Measurements from ENCODE around the gene SMOC2.

Gene SMOC2

GRCh38 chr6:168581706-168582105, 140.7 kb downstream of the SMOC2 start:
- no peak for DNase-seq

- no peak for DNase-seq
Measured at GRCh38 chr6:168582571-168582981, 141.6 kb downstream of the SMOC2 start.

- DNase-seq = no peak
Measured at GRCh38 chr6:168583126-168583525, 142.1 kb downstream of the SMOC2 start.

- no peak for DNase-seq
Measured at GRCh38 chr6:168583821-168584220, 142.8 kb downstream of the SMOC2 start.

GRCh38 chr6:168584249-168584648, 143.3 kb downstream of the SMOC2 start:
- no peak for DNase-seq

- DNase-seq = no peak
Measured at GRCh38 chr6:168584671-168585070, 143.7 kb downstream of the SMOC2 start.

GRCh38 chr6:168585441-168585840, 144.5 kb downstream of the SMOC2 start:
- DNase-seq = no peak

GRCh38 chr6:168589275-168589674, 148.3 kb downstream of the SMOC2 start:
- no peak for DNase-seq

- no peak for DNase-seq
Measured at GRCh38 chr6:168590406-168590805, 149.4 kb downstream of the SMOC2 start.

- DNase-seq = no peak
Measured at GRCh38 chr6:168596344-168596743, 155.4 kb downstream of the SMOC2 start.

- no peak for DNase-seq
Measured at GRCh38 chr6:168597471-168597875, 156.5 kb downstream of the SMOC2 start.

GRCh38 chr6:168598251-168599117, 157.5 kb downstream of the SMOC2 start:
- DNase-seq = no peak

GRCh38 chr6:168599118-168599494, 158.1 kb downstream of the SMOC2 start:
- no peak for DNase-seq

GRCh38 chr6:168599769-168600330, 158.9 kb downstream of the SMOC2 start:
- no peak for DNase-seq

- DNase-seq = no peak
Measured at GRCh38 chr6:168600381-168600780, 159.4 kb downstream of the SMOC2 start.

- DNase-seq = no peak
Measured at GRCh38 chr6:168601111-168601510, 160.1 kb downstream of the SMOC2 start.

GRCh38 chr6:168601546-168601945, 160.6 kb downstream of the SMOC2 start:
- no peak for DNase-seq

GRCh38 chr6:168602576-168602975, 161.6 kb downstream of the SMOC2 start:
- DNase-seq = no peak

- DNase-seq = no peak
Measured at GRCh38 chr6:168603234-168603633, 162.2 kb downstream of the SMOC2 start.

- no peak for DNase-seq
Measured at GRCh38 chr6:168605964-168606363, 165.0 kb downstream of the SMOC2 start.

- no peak for DNase-seq
Measured at GRCh38 chr6:168606722-168607121, 165.7 kb downstream of the SMOC2 start.

GRCh38 chr6:168607272-168608112, 166.5 kb downstream of the SMOC2 start:
- DNase-seq = no peak

- no peak for DNase-seq
Measured at GRCh38 chr6:168608113-168608400, 167.1 kb downstream of the SMOC2 start.
